Globus pallidus (tissue), 1 donor: ENCODE data around the gene BPGM.
A peak's percentile ranks its signal among the peaks of the same experiment; 100 is the strongest.

Experiments
- DNase-seq: peaks from one replicate; pipeline ENCODE4 v3.0.0-alpha.2; 2015; ENCODE audit warnings: low spot score

BPGM gene

DNA sequence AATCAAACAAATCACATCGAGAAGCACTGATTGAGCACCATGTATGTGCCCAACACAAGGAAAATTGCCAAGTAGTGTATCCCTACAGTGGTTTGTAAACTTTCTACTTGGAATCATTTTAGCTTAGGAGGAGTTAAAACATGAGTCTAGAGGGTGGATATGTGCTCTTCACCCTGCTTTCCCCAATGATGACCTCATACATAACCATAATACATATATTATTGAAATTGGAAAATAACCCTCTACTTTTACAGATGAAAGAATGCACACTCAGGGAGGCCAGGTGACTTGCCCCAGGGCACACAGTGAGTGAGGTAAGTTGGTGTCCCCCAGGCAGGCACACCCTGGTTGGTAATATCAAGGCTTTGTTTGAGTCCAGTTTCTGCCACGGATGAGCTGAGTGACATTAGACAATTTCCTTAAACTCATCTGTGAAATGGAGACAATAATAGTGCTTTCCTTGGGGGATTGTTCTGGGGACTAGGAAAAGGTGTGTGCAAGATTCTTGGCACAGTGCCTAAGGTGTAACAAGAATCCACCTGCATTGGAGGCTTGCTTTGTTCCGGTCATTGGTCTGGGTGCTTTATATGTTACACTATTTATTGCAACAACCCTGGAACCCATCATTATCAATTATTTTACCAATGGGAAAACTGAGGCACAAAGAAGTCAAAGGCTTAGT lies 50.7 kb downstream of the BPGM start:
- no peak for DNase-seq

- no peak for DNase-seq
These were observed 51.8 kb downstream of the BPGM start for GRCh38 chr7:134698481-134698880.

DNA sequence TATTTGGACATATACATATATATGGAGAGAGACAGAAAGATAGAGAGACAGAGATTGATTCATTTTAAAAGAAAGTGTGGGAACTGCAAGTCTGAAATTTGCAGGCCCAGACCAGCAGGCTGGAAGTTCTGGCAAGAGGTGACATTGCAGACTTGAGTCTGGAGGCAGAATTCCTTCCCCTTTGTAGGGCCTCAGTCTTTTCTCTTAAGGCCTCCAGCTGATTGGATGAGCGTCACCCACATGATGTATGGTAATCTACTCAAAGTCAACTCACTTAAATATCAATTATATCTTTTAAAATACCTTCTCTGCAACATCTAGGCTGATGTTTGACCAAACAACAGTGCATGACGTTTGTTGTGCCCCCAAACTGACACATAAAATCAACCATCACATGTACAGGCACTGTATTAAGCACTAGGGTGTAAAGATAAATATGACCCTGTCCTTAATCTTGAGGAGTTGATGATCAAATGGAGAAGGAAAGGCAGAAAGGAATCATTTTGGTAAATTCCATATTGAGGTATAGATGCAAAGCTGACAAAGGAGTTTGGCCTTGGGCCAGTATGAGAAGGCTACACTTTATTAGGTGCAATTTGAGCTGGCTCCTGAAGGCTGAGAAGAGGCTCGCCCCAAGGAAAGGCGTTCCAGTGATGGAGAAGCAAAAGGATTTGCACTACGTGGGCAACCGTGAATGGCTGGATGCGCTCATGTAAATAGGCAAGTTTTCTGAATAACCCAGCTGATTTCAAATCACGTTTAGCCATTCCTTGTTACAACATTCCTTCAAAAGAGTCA lies 52.6 kb downstream of the BPGM start:
- no peak for DNase-seq

DNA sequence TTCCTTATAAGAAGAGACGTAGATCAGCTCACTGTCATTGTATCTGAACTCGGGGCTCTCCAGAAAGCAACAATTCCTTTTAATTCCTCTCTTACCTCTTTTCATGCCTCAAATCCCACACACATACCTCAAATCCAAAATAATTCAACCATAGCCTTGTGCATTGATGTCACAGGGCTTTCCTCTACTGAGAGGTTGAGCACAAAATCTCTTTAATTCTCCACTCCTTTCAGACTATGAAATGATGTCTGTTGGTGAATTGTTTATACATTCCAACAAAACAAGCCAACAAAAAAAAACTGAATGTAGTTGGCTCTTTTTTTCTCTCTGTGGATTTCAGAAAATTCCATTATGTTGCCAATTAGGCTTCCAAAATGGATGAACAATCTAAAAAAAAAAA lies 53.2 kb downstream of the BPGM start:
- no peak for DNase-seq

GRCh38 chr7:134701272-134701671 lies 54.6 kb downstream of the BPGM start:
- peak; percentile 38 for DNase-seq

- DNase-seq = no peak
These were observed 56.0 kb downstream of the BPGM start for GRCh38 chr7:134702366-134703240.

DNA sequence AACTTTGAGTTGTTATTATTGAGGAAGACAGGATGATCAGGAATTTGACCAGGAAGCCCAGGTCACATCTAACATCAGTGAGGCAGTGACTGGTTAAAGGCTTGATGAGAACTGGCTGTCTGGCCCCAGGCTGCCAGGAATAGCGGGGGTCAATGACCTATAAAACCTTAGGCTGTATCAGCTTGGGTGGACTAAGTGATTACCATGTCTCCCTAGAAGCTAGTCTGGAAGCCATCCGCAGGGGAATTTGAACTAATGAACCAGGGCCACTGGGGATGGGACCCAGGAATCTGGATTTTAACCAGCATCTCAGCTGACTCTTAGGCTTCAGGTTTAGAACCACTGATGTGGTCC lies 56.6 kb downstream of the BPGM start:
- DNase-seq = no peak

- no peak for DNase-seq
These were observed 57.1 kb downstream of the BPGM start for GRCh38 chr7:134703782-134704181.

DNA sequence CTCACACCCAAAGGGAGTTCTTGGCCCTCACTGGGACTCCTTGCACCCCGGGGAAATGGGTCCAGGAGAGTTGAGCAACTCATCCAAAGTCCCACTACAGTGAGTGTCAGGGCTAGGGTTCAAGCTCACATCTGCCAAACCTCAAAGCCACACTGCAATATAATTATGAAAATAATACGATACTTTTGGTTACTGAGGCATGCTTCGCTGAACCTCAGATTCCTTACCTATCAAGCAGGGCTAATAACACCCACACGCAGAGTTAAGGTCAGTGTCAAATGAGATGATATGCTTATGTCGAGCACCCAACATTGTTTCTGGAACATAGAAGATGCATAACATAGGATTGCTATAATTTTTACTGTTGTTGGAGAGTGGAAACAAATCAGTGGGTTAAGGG lies 58.2 kb downstream of the BPGM start:
- DNase-seq = no peak

GRCh38 chr7:134705716-134706115 lies 59.1 kb downstream of the BPGM start:
- peak; percentile 48 for DNase-seq

- DNase-seq = no peak
These were observed 59.8 kb downstream of the BPGM start for GRCh38 chr7:134706468-134706867.

- no peak for DNase-seq
These were observed 61.2 kb downstream of the BPGM start for GRCh38 chr7:134707663-134708378.

DNA sequence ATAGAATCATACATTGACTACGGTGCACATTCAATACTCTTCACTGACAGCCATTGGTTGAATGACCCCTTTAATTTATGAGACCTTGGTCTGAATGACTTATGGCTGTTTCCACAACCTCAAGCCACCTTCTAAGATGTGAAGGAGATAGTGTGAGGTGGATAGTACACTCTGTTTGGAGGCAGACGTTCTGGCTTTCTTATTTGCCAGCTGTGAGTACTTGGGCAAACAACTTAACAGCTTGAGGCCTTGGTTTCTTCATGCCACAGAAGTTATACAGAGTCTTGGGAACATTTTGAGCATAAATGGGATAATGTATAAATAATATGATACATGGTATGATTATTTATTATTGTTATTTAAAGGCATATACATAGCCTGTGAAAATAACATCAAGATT lies 62.0 kb downstream of the BPGM start:
- DNase-seq = no peak

DNA sequence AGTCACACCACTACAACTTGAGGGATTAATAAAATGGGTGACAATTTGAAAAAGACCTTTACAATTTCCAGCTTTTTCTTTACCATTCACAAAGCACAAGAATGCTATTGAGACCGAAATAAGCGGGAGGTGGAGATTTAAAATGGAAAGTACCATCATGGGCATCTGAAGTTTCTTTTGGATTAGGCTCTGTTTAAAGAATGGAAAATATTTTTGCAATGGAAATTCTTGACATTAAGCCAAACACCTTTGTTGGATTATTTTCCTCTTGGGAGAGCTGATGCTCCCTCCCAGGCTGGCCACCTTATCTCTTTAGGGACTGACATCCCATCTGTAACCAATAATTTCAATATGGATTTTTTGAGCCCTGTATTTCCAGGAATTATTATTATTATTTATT lies 62.5 kb downstream of the BPGM start:
- DNase-seq = no peak

DNA sequence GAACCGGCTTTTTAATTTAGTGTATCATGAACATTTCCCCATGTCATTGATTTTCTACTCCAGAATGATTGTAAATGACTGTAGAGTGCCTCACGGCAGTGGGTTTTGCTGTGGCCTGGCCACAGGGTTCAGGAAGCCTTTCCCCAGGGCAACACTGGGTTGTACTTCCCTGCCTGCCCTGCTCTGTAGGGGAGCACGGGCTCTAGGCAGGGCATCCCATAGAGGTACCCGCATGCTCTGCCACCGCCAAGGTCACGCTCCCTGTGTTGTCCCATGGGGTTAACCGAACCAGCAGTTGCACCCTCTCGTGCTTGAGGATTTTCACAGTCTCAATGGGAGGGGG lies 63.8 kb downstream of the BPGM start:
- no peak for DNase-seq

GRCh38 chr7:134710854-134711624 lies 64.4 kb downstream of the BPGM start:
- DNase-seq = no peak

DNA sequence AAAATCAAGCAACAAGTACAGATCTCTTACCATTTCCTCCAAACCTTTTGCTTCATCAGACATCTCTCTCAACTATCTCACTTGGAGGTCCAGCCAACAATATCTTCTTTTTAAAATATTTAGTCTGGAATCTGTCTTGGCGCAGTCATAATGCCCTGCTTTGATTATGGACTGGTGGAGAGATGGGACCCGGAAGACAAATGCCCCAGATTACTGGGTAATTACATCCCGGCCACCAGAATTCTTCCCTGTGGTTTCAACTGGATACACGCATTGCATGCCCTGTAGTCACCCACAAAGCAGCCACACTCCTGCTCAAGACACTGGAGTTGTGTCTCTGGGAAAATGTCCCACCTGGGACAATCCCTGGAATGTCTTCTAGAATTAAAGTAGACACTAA lies 65.5 kb downstream of the BPGM start:
- DNase-seq = no peak

DNA sequence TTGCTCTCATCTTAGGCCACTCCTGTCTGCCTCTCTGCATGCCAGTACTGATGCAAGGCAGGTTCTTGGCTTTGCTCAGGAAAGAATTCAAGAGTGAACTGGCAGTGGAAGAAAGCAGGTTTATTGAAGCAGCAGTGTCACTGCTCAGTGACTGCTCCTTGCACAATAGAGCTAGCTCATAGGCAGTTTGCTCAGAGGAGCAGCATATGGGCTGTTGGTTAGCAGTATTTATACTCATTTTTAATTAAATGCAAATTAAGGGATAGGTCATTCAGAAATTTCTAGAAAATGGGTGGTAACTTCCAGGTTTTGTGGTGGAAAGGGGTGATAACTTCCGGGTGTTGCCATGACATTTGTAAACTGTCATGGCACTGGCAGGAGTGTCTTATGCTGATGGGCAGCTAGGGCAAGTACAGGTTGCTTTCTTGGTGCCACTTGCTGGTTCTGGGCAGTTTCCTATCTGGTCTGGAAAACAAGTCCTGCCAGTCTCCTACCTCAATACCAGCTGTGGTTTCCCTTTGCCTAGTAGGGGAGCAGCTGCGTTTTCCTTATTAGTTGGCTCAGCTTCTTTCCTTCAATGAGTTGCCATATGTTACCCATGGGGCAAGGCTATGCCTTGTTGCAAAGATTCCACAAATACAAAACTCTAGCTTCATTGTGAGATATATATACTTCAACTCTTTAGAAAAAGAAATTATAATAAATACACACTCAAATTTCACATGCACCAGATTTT lies 68.0 kb downstream of the BPGM start:
- DNase-seq = no peak

- DNase-seq = no peak
These were observed 71.7 kb downstream of the BPGM start for GRCh38 chr7:134718211-134718875.
